IMR-90 (cell line): Measurements from ENCODE around the gene PRMT1. TPM values are rescaled to one million over a fixed set of nuclear protein-coding genes. Genes with fewer than 3 reads are reported as not detected.

ENCODE experiments used
- ATAC-seq: fragments of 200-7000 bp; cut with Tn5 transposase; 2 replicates; pipeline ENCODE4 v1.9.1; 2020; ENCODE audit warnings: low read depth, mild to moderate bottlenecking, moderate library complexity
- BruUV-seq: library from RNA; stranded (reverse); fragments of 400-500 nt; replicated peaks from 2 replicates; lab custom pipeline; 2021; lab: Mats Ljungman, UMichigan
- CTCF ChIA-PET: fragments of 300-600 bp; formaldehyde crosslinking; extraction: SDS; loops from one replicate; lab custom pipeline; 2021; ENCODE audit warnings: antibody characterized with exemption; lab: Yijun Ruan, JAX
- POLR2A ChIA-PET: fragments of 300-600 bp; sonication (Branson Sonifier 250); formaldehyde crosslinking; loops from one replicate; lab custom pipeline; 2022; ENCODE audit warnings: antibody characterized with exemption; ENCODE audit not compliant: unreplicated experiment; lab: Charles Lee
- DNase-seq: peaks from one replicate; pipeline ENCODE4 v3.0.0; 2013
- H2AFZ ChIP-seq: replicated peaks from 2 replicates; pipeline ENCODE3; 2013; ENCODE audit warnings: low read length, mild to moderate bottlenecking; ENCODE audit not compliant: poor library complexity
- H2AK5ac ChIP-seq: 2 replicates; pipeline ENCODE4 v1.6.1; 2013; ENCODE audit warnings: low read depth, low read length, inconsistent platforms
- H2AK9ac ChIP-seq: replicated peaks from 2 replicates; pipeline ENCODE3; 2013; ENCODE audit warnings: mild to moderate bottlenecking, low read depth, low read length, moderate library complexity; ENCODE audit not compliant: poor library complexity
- H2BK120ac ChIP-seq: 2 replicates; pipeline ENCODE4 v1.6.1; 2013; ENCODE audit warnings: low read depth, low read length, inconsistent platforms
- H2BK15ac ChIP-seq: 3 replicates; pipeline ENCODE4 v1.6.1; 2013; ENCODE audit warnings: low read depth, low read length, inconsistent platforms
- H2BK20ac ChIP-seq: 2 replicates; pipeline ENCODE4 v1.6.1; 2013; ENCODE audit warnings: low read depth, mild to moderate bottlenecking, inconsistent platforms, low read length, moderate library complexity
- H2BK5ac ChIP-seq: 2 replicates; pipeline ENCODE4 v1.6.1; 2013; ENCODE audit warnings: mild to moderate bottlenecking, low read depth, low read length, inconsistent platforms; ENCODE audit not compliant: poor library complexity, severe bottlenecking
- H3K14ac ChIP-seq: replicated peaks from 2 replicates; pipeline ENCODE4 v1.6.1; 2013; ENCODE audit warnings: low read depth, low read length, inconsistent platforms
- H3K18ac ChIP-seq: 2 replicates; pipeline ENCODE4 v1.6.1; 2013; ENCODE audit warnings: low read depth, low read length, control low read depth
- H3K23ac ChIP-seq: 2 replicates; pipeline ENCODE4 v1.6.1; 2013; ENCODE audit warnings: low read depth, low read length, inconsistent platforms
- H3K27ac ChIP-seq: 2 replicates; pipeline ENCODE4 v1.5.1; 2013; ENCODE audit warnings: mild to moderate bottlenecking, control low read depth, low read length; ENCODE audit not compliant: insufficient read depth
- H3K27me3 ChIP-seq: 2 replicates; pipeline ENCODE4 v1.6.1; 2013; ENCODE audit warnings: low read length; ENCODE audit not compliant: control insufficient read depth, insufficient read depth
- H3K36me3 ChIP-seq: 2 replicates; pipeline ENCODE4 v1.6.1; 2013; ENCODE audit warnings: low read length, mixed read lengths; ENCODE audit not compliant: control insufficient read depth, insufficient read depth
- H3K4ac ChIP-seq: 2 replicates; pipeline ENCODE4 v1.6.1; 2013; ENCODE audit warnings: low read depth, low read length, inconsistent platforms
- H3K4me1 ChIP-seq: 2 replicates; pipeline ENCODE4 v1.6.1; 2013; ENCODE audit warnings: low read length, mixed read lengths; ENCODE audit not compliant: control insufficient read depth, insufficient read depth
- H3K4me2 ChIP-seq: 2 replicates; pipeline ENCODE4 v1.6.1; 2013; ENCODE audit warnings: low read depth, mild to moderate bottlenecking, control low read depth, low read length, moderate library complexity
- H3K4me3 ChIP-seq: 2 replicates; pipeline ENCODE4 v1.5.1; 2013; ENCODE audit warnings: low read depth, mild to moderate bottlenecking, control low read depth, low read length, moderate library complexity; ENCODE audit not compliant: insufficient read depth
- H3K56ac ChIP-seq: 2 replicates; pipeline ENCODE4 v1.6.1; 2013; ENCODE audit warnings: low read length, inconsistent platforms; ENCODE audit not compliant: insufficient read depth; ENCODE audit errors: extremely low read depth
- H3K79me1 ChIP-seq, 2 experiments: 2 replicates each; pipeline ENCODE4 v1.6.1; 2013; ENCODE audit warnings: low read length in 2 of 2, inconsistent platforms in 1 of 2, low read depth in 1 of 2
- H3K9ac ChIP-seq: 2 replicates; pipeline ENCODE4 v1.6.1; 2013; ENCODE audit warnings: low read depth, low read length, control low read depth
- H3K9me1 ChIP-seq: 2 replicates; pipeline ENCODE4 v1.6.1; 2013; ENCODE audit warnings: low read length, inconsistent platforms; ENCODE audit not compliant: insufficient read depth
- H3K9me3 ChIP-seq: 2 replicates; pipeline ENCODE4 v1.6.1; 2013; ENCODE audit warnings: low read length; ENCODE audit not compliant: control insufficient read depth, insufficient read depth
- H4K20me1 ChIP-seq: 2 replicates; pipeline ENCODE4 v1.6.1; 2013; ENCODE audit warnings: low read length, inconsistent platforms; ENCODE audit not compliant: insufficient read depth
- H4K5ac ChIP-seq: 2 replicates; pipeline ENCODE4 v1.6.1; 2013; ENCODE audit warnings: mild to moderate bottlenecking, low read depth, low read length, control low read depth
- H4K8ac ChIP-seq, 2 experiments: 2 replicates each; pipeline ENCODE4 v1.6.1; 2013; ENCODE audit warnings: low read depth in 2 of 2, low read length in 2 of 2, control low read depth in 1 of 2, inconsistent platforms in 1 of 2
- H4K91ac ChIP-seq: 2 replicates; pipeline ENCODE4 v1.6.1; 2013; ENCODE audit warnings: low read depth, low read length, inconsistent platforms; ENCODE audit not compliant: insufficient read depth
- BHLHE40 ChIP-seq: fragments of 150-350 bp; IDR thresholded peaks from 2 replicates; pipeline ENCODE4 v1.6.1; 2016; ENCODE audit warnings: mild to moderate bottlenecking, low read depth, low read length
- CEBPB ChIP-seq: IDR thresholded peaks from 2 replicates; pipeline ENCODE4 v1.6.1; 2012; ENCODE audit warnings: low read depth, low read length, improper control_type of control experiment
- CHD1 ChIP-seq: IDR thresholded peaks from 2 replicates; pipeline ENCODE4 v1.6.1; 2012; ENCODE audit warnings: low read depth, low read length, improper control_type of control experiment
- CTCF ChIP-seq: conservative IDR thresholded peaks from 2 replicates; pipeline ENCODE4 v1.5.1; 2012; ENCODE audit warnings: mild to moderate bottlenecking, low read depth, low read length, improper control_type of control experiment
- ELK1 ChIP-seq: fragments of 150-350 bp; IDR thresholded peaks from 2 replicates; pipeline ENCODE4 v1.6.1; 2016; ENCODE audit warnings: low read depth, mild to moderate bottlenecking, low read length, moderate library complexity, borderline replicate concordance
- FOS ChIP-seq: fragments of 150-350 bp; IDR thresholded peaks from 2 replicates; pipeline ENCODE4 v1.6.1; 2016; ENCODE audit warnings: low read depth, low read length
- MAFK ChIP-seq: IDR thresholded peaks from 2 replicates; pipeline ENCODE4 v1.6.1; 2012; ENCODE audit warnings: low read depth, low read length, improper control_type of control experiment
- MAZ ChIP-seq: IDR thresholded peaks from 2 replicates; pipeline ENCODE4 v1.6.1; 2012; ENCODE audit warnings: low read depth, mild to moderate bottlenecking, low read length, improper control_type of control experiment, moderate library complexity, borderline replicate concordance
- MXI1 ChIP-seq: IDR thresholded peaks from 2 replicates; pipeline ENCODE4 v1.6.1; 2012; ENCODE audit warnings: low read depth, mild to moderate bottlenecking, low read length, moderate library complexity, borderline replicate concordance
- NFE2L2 ChIP-seq: fragments of 150-350 bp; IDR thresholded peaks from 2 replicates; pipeline ENCODE4 v1.6.1; 2016; ENCODE audit warnings: low read depth, mild to moderate bottlenecking, low read length
- POLR2A ChIP-seq: IDR thresholded peaks from 2 replicates; pipeline ENCODE4 v1.6.1; 2012; ENCODE audit warnings: mild to moderate bottlenecking, low read depth, low read length
- RAD21 ChIP-seq: IDR thresholded peaks from 2 replicates; pipeline ENCODE4 v1.6.1; 2012; ENCODE audit warnings: low read length, improper control_type of control experiment
- RCOR1 ChIP-seq: IDR thresholded peaks from 2 replicates; pipeline ENCODE4 v1.6.1; 2012; ENCODE audit warnings: mild to moderate bottlenecking, low read length, improper control_type of control experiment; ENCODE audit not compliant: insufficient replicate concordance
- RFX5 ChIP-seq: IDR thresholded peaks from 2 replicates; pipeline ENCODE4 v1.8.0; 2012; ENCODE audit warnings: low read depth, mild to moderate bottlenecking, low read length, moderate library complexity
- SMC3 ChIP-seq: fragments of 150-350 bp; IDR thresholded peaks from 2 replicates; pipeline ENCODE4 v1.6.1; 2016; ENCODE audit warnings: low read depth, mild to moderate bottlenecking, antibody characterized with exemption, low read length, moderate library complexity
- USF2 ChIP-seq: fragments of 150-350 bp; IDR thresholded peaks from 2 replicates; pipeline ENCODE4 v1.6.1; 2017; ENCODE audit warnings: mild to moderate bottlenecking, antibody characterized with exemption, low read length, low read depth
- WGBS, 2 experiments: methylation state at CpG; one replicate each; pipeline versions ENCODE4 v1.1.5 to v1.1.7; 2013; ENCODE audit warnings: missing lambda C conversion rate in 2 of 2; ENCODE audit not compliant: insufficient read length in 1 of 2; ENCODE audit errors: extremely low coverage in 2 of 2; 5-methylcytosine and 5-hydroxymethylcytosine counted together
- dilution Hi-C: fragments of 300-500 bp; cut with HindIII; formaldehyde crosslinking; loops from one replicate; pipeline ENCODE4 v1.14.3; 2018; ENCODE audit warnings: low sequenced_read_pairs; ENCODE audit not compliant: unreplicated experiment
- in situ Hi-C: fragments of 300-500 bp; cut with MboI; formaldehyde crosslinking; loops from 3 replicates; pipeline ENCODE4 v1.14.3; 2019; ENCODE audit warnings: low sequenced_read_pairs, inconsistent platforms, mixed read lengths
- intact Hi-C: fragments of 100-400 bp; cut with micrococcal nuclease; formaldehyde crosslinking; loops from 2 replicates; pipeline ENCODE4 v1.10.0; 2022
- polyA plus RNA-seq, 3 experiments: library from polyadenylated mRNA; depleted of rRNA; stranded (reverse); fragments of >200 nt; gene quantifications; 2 replicates each; pipeline ENCODE4 v1.2.3, GENCODE V29; 2012; ENCODE audit warnings: low replicate concordance in 1 of 3
- total RNA-seq: library from RNA; depleted of rRNA; stranded (reverse); fragments of >200 nt; gene quantifications from 2 replicates; pipeline ENCODE4 v1.2.3, GENCODE V29; 2012

PRMT1 gene
- total and polyA plus RNA-seq, 2 of the 4 experiments (the other 2 are of a cell fraction), result 497 to 840 TPM

GRCh38 chr19:49658139-49658517, 18.9 kb upstream of the PRMT1 start:
- H3K36me3 ChIP-seq, result peaks cover 83% of the 10 kb centered on the region
- WGBS, 2 experiments, result no CpG with 5 or more reads among the region's 15 CpGs
- no peak overlapping the region for H3K23ac ChIP-seq

More at GRCh38 chr19:49658139-49658517, 18.9 kb upstream of the PRMT1 start:
- Histone ChIP-seq H3K27me3 (no peaks in the 10 kb centered on the region), H3K4me2 (no peak overlapping the region), H3K4ac (no peak overlapping the region), H2BK5ac (no peak overlapping the region), H3K27ac (no peak overlapping the region), H4K20me1 (peaks cover 30% of the 10 kb centered on the region), H2BK15ac (no peak overlapping the region), H3K18ac (no peak overlapping the region), H4K5ac (no peak overlapping the region), H3K4me3 (no peak overlapping the region), H3K9me1 (0 out of 2 replicates have a peak, but pooled peaks cover under 1% of the 10 kb centered on the region), H2AK9ac (no peak overlapping the region), H3K9ac (no peak overlapping the region), H3K14ac (no peak overlapping the region), H2AK5ac (no peak overlapping the region), H3K4me1 (no peaks in the 10 kb centered on the region), H4K8ac (no peak overlapping the region), H2BK20ac (no peak overlapping the region), H4K91ac (no peak overlapping the region), H3K56ac (no peak overlapping the region), H3K9me3 (no peaks in the 10 kb centered on the region), H3K79me1 (peaks cover 12 to 48% of the 10 kb centered on the region in 2 experiments; a peak in 2 of 4 replicates), H2AFZ (no peak overlapping the region), H2BK120ac (no peak overlapping the region)
- no peak for ATAC-seq
- TF ChIP-seq ELK1 (no peak), MAFK (no peak), MXI1 (no peak), NFE2L2 (no peak), RFX5 (no peak), RAD21 (no peak), POLR2A (no peak), CEBPB (no peak), BHLHE40 (no peak), MAZ (no peak), RCOR1 (no peak), CTCF (no peak), FOS (no peak), CHD1 (no peak), USF2 (no peak), SMC3 (no peak)
- dilution Hi-C loops, result no loop called here
- ChIA-PET POLR2A (interaction anchor here (1.0 kb wide), 1 partner anchor 18 kb away, joined by 4 read pairs; no protein-coding TSS in a partner anchor), CTCF (no interaction called here)
- in situ Hi-C loops, result no loop called here
- BruUV-seq, result no TSS peak
- intact Hi-C loops, result no loop called here
- no peak for DNase-seq
